SIG-M5 (cell line): ENCODE data around the gene GGTA1.
"Not testable (repeated sequence)": the region's sequence is repeated elsewhere in the genome, so short reads cannot be mapped to it uniquely, and the experiment has no call there.

Experiments used
- DNase-seq: peaks from one replicate; lab custom pipeline; 2025; lab: John Stamatoyannopoulos, UW

The GGTA1 gene

GRCh38 chr9:121458449-121458848 is 41.2 kb downstream of the GGTA1 start:
- not testable (repeated sequence) for DNase-seq

DNA sequence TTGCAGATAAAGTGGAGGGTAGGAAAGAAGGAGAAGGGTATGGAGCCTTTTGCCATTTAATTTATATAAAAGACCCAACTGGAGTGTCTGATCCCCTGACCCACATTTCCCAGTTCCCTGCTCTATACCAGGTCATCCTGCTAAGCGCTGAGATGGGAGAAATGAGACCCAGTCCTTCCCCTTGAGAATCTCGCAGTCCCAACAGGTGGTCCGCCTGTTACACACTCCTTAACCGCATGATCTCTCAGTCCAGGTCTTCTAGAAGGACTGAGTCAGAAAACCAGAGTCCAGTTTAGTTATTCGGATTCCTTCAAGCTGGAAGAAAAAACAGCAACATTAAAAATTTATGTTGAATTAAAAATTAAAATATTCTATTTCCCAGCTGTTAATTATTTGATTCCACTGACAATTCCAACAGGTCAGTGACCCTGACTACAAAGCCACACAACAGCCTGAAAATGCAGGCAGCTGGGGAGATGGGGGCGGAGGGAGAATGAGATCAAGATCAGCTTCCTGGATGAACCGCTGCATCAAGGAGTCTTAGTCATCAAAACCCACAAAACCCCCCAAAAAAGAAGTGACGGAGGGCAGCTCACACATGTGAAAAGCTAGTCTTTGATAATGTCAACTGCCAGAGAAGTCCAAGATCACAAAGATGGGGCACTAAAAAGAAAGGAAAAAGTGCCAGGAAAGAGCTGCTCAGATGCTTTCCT is 44.0 kb downstream of the GGTA1 start:
- no peak for DNase-seq

GRCh38 chr9:121454972-121455371 is 44.7 kb downstream of the GGTA1 start:
- DNase-seq: no peak

DNA sequence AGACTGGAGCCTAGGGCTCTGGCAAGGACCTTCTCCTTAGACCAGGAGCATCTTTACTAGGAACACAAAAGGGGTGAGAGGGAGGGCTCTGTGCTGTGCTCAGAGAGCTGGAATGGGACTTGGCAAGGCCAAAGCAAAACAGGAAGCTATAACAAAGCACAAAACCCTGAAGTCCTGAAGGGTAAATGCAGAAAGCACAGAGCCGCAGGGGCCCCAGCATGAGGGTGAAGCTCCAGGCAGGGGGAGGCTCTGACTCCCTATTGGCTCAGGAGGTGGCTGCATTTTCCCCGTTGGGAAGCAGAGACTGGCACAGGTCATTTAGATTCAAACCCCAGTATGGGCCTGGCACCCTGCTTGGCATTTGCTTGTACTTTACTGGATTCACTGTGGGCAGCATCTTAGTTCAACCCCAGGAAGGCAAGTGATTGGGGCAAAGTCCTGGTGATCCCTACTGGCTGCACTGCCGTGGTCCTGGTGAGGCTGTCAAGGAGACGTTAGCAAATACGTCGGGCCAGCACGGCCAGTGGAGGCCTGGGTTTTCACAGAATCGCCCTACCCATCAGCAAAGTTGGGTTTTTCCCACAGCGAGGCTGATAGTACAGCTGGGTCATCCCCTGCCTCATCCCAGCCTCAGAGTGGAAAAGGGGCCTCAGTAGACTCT is 46.3 kb downstream of the GGTA1 start:
- DNase-seq: no peak

- DNase-seq: no peak
Observed at GRCh38 chr9:121452085-121452484, 47.6 kb downstream of the GGTA1 start.

- DNase-seq: no peak
Observed at GRCh38 chr9:121451586-121451985, 48.1 kb downstream of the GGTA1 start.

DNA sequence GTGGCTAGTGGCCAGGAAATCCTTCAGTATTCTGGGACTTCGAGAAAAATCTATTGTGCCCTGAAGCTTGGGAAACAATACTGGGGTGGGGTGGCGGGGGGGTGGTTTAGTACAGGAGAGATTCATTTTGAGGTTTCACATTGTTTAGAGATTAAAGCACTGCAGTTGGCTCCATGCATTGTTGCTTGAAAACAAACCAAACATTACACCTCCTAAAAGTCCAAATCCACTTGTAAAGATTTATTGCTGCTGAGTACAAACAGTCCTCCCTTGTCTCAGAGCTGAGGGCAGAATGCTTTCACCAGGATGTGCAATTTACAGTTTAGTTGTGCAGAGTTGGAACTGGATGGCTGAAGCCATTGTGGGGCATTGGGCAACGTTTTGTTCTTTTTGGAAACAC is 49.4 kb downstream of the GGTA1 start:
- DNase-seq: no peak

- no peak for DNase-seq
Observed at GRCh38 chr9:121449786-121450185, 49.9 kb downstream of the GGTA1 start.

- DNase-seq: no peak
Observed at GRCh38 chr9:121447321-121447834, 52.3 kb downstream of the GGTA1 start.

DNA sequence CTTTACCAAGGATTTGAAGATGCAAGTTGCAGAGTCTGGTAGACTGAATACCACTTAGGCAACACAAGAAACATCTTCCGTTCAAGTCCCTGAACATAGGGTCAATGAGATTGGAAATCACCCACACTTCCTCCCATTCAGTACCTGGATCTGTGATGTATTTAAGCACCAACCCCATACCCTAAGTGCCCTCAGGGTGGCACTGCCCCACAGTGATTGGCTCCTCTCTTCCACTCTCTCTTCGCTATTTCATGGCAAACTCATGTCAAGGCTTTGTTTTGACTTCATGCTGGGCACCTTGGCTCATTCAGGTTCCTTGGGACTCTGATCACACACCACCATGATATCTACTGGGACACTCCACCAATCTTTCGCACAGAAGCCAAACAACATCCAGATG is 53.7 kb downstream of the GGTA1 start:
- no peak for DNase-seq

DNA sequence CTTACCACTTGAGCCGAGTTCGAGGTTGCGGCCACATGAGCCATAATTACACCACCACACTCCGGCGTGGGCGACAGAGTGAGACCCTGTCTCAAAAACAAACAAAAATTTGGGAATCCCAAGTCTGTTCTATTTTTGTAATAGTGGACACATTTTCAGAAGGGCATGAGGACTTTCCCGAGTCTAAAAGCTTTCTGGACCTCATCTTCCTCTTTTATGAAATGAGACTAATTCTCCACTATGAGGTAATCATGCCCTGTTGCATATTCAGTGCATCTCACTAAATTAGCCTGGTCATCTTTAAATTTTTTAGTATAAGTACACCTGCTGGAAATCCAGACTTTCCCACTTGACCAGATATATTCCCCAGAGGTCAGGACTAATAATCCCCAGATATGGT is 55.7 kb downstream of the GGTA1 start:
- DNase-seq: no peak

DNA sequence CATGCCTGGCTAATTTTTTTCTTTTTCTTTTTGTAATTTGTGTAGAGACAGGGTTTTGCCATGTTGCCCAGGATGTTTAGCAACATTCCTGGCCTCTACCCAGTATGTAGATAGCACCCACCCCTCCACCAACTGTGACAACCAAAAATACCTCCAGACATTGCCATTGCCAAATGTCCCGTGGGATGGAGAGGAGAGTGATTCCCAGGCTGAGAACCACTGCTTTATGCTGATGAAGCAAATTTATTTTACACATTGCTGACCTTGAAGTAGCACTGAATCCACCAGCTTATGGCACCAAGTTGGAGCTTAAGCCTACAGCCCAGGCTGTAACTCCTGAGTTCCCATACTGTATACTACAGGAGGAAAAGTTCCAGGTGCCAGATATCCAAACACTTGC is 58.5 kb downstream of the GGTA1 start:
- no peak for DNase-seq

DNA sequence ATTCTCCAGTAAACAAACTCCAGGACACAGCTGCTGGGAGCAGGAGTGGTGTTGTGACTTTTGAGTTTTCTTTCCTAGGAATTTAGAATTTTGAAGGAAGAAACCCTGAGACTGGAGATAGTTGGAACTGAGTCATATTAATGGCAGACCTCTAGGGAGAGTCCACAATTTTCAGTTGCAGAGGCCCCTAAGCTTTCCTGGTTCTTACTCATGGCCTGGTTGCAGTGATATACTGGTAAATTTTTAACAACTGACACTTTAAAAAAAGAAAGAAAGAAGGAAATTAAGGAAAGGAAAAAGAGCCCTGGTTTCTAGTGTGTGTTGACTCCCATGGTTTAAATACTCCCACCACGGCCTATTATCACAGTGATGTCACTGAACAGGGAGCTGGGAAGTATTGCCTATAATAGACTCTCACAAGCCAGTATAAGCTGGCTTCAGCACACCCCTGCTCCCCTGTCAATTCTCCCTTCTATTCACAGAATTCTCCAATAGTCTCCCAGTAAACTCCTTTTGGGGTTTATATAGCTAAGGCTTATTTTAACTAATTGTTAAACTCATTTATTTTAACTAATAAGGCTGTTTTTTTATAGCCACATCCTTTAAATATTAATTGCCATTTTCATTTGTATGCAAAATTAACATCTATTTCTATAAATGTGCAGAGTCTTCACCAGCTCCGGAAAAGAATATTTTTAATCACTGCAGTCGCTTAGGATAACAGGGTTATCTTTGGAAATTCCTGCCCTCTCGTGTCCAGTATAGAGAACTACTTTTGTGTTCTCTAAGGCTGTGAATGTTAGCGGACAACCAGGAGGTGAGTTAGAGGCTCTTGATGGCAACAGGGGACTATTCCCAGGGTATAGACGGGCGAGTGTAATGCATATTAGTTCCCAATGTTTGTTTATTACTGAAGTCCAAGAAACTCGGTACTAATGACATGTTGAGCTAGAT is 59.7 kb downstream of the GGTA1 start:
- no peak for DNase-seq

DNA sequence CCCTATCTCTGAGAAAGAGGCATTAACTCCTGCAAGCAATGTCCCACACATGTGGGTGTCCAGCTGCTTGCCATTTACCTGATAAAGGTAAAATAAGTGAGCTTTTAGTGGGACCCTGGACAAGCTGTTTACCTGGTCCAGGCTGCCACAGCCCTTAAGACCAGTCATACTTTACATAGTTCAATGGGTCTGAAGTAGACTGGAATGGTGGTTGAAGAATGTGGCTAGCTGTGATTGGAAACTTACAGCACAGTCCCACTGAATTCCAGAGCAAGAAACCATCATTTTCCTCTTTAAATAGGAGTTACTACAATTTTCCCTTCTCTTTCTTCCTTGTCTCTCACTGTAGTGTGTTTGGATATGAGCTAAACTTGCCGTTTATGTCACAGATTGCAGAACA is 60.6 kb downstream of the GGTA1 start:
- DNase-seq: no peak

DNA sequence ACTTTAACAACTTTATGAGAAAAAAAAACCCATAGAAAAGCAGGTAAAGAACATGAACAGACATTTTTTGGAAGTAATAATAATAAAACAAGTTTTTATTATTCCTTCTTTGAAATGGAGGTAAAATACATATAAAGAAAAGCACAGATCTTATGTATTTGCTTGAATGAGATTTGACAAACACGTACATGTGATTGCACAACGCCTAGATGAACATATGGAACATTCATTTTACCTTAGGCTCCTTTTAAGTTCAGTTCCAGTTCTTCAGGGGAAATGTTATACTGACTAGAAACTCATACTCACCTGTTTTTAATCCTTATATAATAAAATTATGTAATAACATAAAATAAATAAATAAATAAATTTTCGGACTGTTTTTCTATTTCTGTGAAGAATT is 61.8 kb downstream of the GGTA1 start:
- DNase-seq: no peak

DNA sequence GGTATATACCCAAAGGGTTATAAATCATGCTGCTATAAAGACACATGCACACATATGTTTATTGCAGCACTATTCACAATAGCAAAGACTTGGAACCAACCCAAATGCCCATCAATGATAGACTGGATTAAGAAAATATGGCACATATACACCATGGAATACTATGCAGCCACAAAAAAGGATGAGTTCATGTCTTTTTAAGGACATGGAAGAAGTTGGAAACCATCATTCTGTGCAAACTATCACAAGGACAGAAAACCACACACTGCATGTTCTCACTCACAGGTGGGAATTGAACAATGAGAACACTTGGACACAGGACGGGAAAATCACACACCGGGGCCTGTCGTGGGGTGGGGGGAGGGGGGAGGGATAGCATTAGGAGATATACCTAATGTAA is 62.6 kb downstream of the GGTA1 start:
- not testable (repeated sequence) for DNase-seq

GRCh38 chr9:121434969-121435368 is 64.7 kb downstream of the GGTA1 start:
- no peak for DNase-seq

DNA sequence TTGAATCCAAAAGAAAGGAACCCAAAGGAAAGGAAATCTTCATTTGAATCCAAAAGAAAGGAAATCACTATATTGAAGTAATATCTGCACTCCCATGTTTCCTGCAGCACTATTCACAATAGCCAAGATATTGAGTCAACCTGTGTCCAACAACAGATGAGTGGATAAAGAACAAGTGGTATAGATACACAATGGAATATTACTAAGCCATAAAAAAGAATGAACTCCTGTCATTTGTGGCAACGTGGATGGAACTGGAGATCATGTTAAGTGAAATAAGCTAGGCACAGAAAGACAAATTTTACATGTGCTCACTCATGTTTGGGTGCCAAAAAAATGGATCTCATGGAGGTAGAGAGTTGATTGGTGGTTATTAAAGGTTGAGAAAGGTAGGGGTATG is 71.7 kb downstream of the GGTA1 start:
- DNase-seq: no peak

DNA sequence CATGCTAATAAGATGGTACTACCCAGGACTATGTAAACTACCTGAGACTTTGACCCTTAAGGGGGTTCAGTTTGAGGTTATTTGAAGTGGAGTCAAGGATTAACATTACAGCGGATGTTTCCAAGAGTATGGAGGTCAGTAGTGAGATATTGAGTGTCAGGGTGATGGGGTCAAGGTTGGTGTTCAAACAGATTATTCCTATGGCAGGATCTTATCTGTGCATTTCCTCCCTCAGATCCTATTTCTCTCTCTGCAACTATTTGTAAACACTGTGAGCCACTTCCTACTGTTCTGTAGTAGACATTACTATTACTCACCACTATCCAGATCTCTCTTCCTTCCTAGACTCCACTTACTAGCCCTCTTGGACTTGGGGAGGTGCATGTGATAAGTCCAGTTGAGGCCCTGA is 75.6 kb downstream of the GGTA1 start:
- DNase-seq: no peak

DNA sequence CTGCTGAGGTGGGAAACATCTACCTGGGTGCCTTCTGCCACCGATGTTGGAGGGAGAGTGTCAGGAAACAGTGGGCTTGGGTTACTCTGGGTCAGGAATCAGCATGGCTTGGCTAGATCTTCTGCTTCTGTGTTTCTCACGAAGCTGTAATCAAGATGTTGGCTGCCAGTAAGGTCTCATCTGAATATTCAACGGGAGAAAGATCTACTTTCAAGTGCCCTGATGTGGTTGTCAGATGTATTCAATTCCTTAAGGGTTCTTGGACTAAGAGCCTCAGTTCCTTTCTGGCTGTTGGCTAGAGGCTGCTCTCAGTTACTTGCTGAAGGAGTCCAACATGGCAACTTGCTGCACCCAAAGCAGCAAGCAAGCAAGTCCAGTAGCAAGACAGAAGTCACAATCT is 87.7 kb downstream of the GGTA1 start:
- DNase-seq: no peak

GRCh38 chr9:121405899-121406298 is 93.7 kb downstream of the GGTA1 start:
- no peak for DNase-seq
